Prostate gland (tissue), 2 donors: Measurements from ENCODE around the gene OR2A1. TPM values are rescaled to one million over a fixed set of nuclear protein-coding genes. Genes with fewer than 3 reads are reported as not detected.
"Not testable (repeated sequence)": the region's sequence is repeated elsewhere in the genome, so short reads cannot be mapped to it uniquely, and the experiment has no call there.

ENCODE experiments used
- DNase-seq: peaks from one replicate; pipeline ENCODE4 v3.0.0-alpha.2; 2019; ENCODE audit warnings: low spot score
- H3K27ac ChIP-seq, 2 donors: fragments of 200-600 bp; sonication (generic); 2 replicates each; pipeline ENCODE4 v1.5.1; 2017 to 2019
- H3K27me3 ChIP-seq: fragments of 200-600 bp; sonication (generic); replicated peaks from 2 replicates; pipeline ENCODE4 v1.5.1; 2019; ENCODE audit not compliant: insufficient read depth
- H3K36me3 ChIP-seq, 2 donors: fragments of 200-600 bp; sonication (generic); 1 replicate in 1 of 2; 2 replicates in 1 of 2; pipeline versions ENCODE4 v1.5.1 to v1.8.1; 2017 to 2019
- H3K4me1 ChIP-seq: fragments of 200-600 bp; sonication (generic); replicated peaks from 2 replicates; pipeline ENCODE4 v1.5.1; 2019
- H3K4me3 ChIP-seq, 2 donors: fragments of 200-600 bp; sonication (generic); 2 replicates each; pipeline ENCODE4 v1.5.1; 2017 to 2019
- H3K9me3 ChIP-seq: fragments of 200-600 bp; sonication (generic); 2 replicates; pipeline ENCODE4 v1.5.1; 2017
- WGBS: methylation state at CpG from one replicate; pipeline ENCODE4 v1.1.5; 2018; 5-methylcytosine and 5-hydroxymethylcytosine counted together
- intact Hi-C: fragments of 100-400 bp; cut with DNase I; formaldehyde crosslinking; loops from one replicate; pipeline ENCODE4 v1.14.2; 2022
- total RNA-seq, 2 donors: library from RNA; depleted of rRNA; stranded (reverse); fragments of >200 nt; gene quantifications; one replicate each; pipeline ENCODE4 v1.1.0, GENCODE V29; 2016

OR2A1 gene
- total RNA-seq, 2 donors from 2014 or later = not detected

- H3K27me3 ChIP-seq, H3K4me3 ChIP-seq, H3K27ac ChIP-seq, DNase-seq, H3K9me3 ChIP-seq, H3K4me1 ChIP-seq, intact Hi-C loops, H3K36me3 ChIP-seq: not testable (repeated sequence)
- no CpG with 5 or more reads among the region's 1 CpG for WGBS
Observed at GRCh38 chr7:144302578-144303303, 9.5 kb upstream of the OR2A1 start.

- H3K36me3 ChIP-seq, H3K4me1 ChIP-seq, H3K4me3 ChIP-seq, DNase-seq, H3K27me3 ChIP-seq, intact Hi-C loops, H3K27ac ChIP-seq, H3K9me3 ChIP-seq: not testable (repeated sequence)
- WGBS = no CpG with 5 or more reads among the region's 5 CpGs
Observed at GRCh38 chr7:144303607-144304006, 8.6 kb upstream of the OR2A1 start.

GRCh38 chr7:144305156-144305555 lies 7.1 kb upstream of the OR2A1 start:
- H3K9me3 ChIP-seq, H3K4me1 ChIP-seq, intact Hi-C loops, H3K36me3 ChIP-seq, H3K27me3 ChIP-seq, H3K27ac ChIP-seq, H3K4me3 ChIP-seq, DNase-seq: not testable (repeated sequence)
- no CpG with 5 or more reads among the region's 2 CpGs for WGBS

GRCh38 chr7:144309702-144310101 lies 2.5 kb upstream of the OR2A1 start:
- H3K4me1 ChIP-seq, DNase-seq, H3K27ac ChIP-seq, H3K27me3 ChIP-seq, H3K36me3 ChIP-seq, H3K9me3 ChIP-seq, intact Hi-C loops, H3K4me3 ChIP-seq: not testable (repeated sequence)
- WGBS = no CpG with 5 or more reads among the region's 2 CpGs

- H3K9me3 ChIP-seq, intact Hi-C loops, H3K27ac ChIP-seq, H3K27me3 ChIP-seq, H3K36me3 ChIP-seq, H3K4me1 ChIP-seq, DNase-seq, H3K4me3 ChIP-seq: not testable (repeated sequence)
- WGBS = 100% methylated on average over 1 of the region's 2 CpGs
Observed at GRCh38 chr7:144311218-144311617, 1.0 kb upstream of the OR2A1 start.

GRCh38 chr7:144317537-144317936 lies 5.3 kb downstream of the OR2A1 start:
- H3K9me3 ChIP-seq, H3K4me1 ChIP-seq, intact Hi-C loops, DNase-seq, H3K27ac ChIP-seq, H3K36me3 ChIP-seq, H3K27me3 ChIP-seq, H3K4me3 ChIP-seq: not testable (repeated sequence)
- no CpG with 5 or more reads among the region's 1 CpG for WGBS

- H3K36me3 ChIP-seq, H3K4me1 ChIP-seq, H3K9me3 ChIP-seq, DNase-seq, intact Hi-C loops, H3K4me3 ChIP-seq, H3K27ac ChIP-seq, H3K27me3 ChIP-seq: not testable (repeated sequence)
- no CpG with 5 or more reads among the region's 2 CpGs for WGBS
Observed at GRCh38 chr7:144319547-144319946, 7.3 kb downstream of the OR2A1 start.

- intact Hi-C loops, H3K4me3 ChIP-seq, H3K4me1 ChIP-seq, DNase-seq, H3K9me3 ChIP-seq, H3K36me3 ChIP-seq, H3K27me3 ChIP-seq, H3K27ac ChIP-seq: not testable (repeated sequence)
- WGBS = 100% methylated on average over 1 of the region's 3 CpGs
Observed at GRCh38 chr7:144321677-144322206, 9.5 kb downstream of the OR2A1 start.

GRCh38 chr7:144323359-144323758 lies 11.1 kb downstream of the OR2A1 start:
- WGBS = no CpG with 5 or more reads among the region's 4 CpGs
- H3K9me3 ChIP-seq, H3K4me1 ChIP-seq, H3K4me3 ChIP-seq, H3K27ac ChIP-seq, H3K36me3 ChIP-seq, H3K27me3 ChIP-seq, intact Hi-C loops, DNase-seq: not testable (repeated sequence)

GRCh38 chr7:144325868-144326267 lies 13.6 kb downstream of the OR2A1 start:
- DNase-seq, H3K4me1 ChIP-seq, H3K27ac ChIP-seq, H3K36me3 ChIP-seq, H3K27me3 ChIP-seq, H3K9me3 ChIP-seq, intact Hi-C loops, H3K4me3 ChIP-seq: not testable (repeated sequence)
- no CpG with 5 or more reads among the region's 5 CpGs for WGBS

GRCh38 chr7:144330044-144330443 lies 17.8 kb downstream of the OR2A1 start:
- DNase-seq, H3K36me3 ChIP-seq, H3K4me1 ChIP-seq, intact Hi-C loops, H3K27ac ChIP-seq, H3K9me3 ChIP-seq, H3K27me3 ChIP-seq, H3K4me3 ChIP-seq: not testable (repeated sequence)

GRCh38 chr7:144331221-144331995 lies 19.2 kb downstream of the OR2A1 start:
- 100% methylated on average over 2 of the region's 9 CpGs for WGBS
- H3K27ac ChIP-seq, H3K4me3 ChIP-seq, H3K9me3 ChIP-seq, DNase-seq, intact Hi-C loops, H3K4me1 ChIP-seq, H3K27me3 ChIP-seq, H3K36me3 ChIP-seq: not testable (repeated sequence)

- H3K27me3 ChIP-seq, H3K4me3 ChIP-seq, DNase-seq, intact Hi-C loops, H3K4me1 ChIP-seq, H3K27ac ChIP-seq, H3K36me3 ChIP-seq, H3K9me3 ChIP-seq: not testable (repeated sequence)
- WGBS = 86% methylated on average over 1 of the region's 2 CpGs
Observed at GRCh38 chr7:144331996-144332288, 19.7 kb downstream of the OR2A1 start.
